ENCODE measurements around the gene EVI2B. TPM values are rescaled to one million over a fixed set of nuclear protein-coding genes. Genes with fewer than 3 reads are reported as not detected.

EVI2B gene
- total RNA-seq, 1 experiment from 2014 or later: 0.20 TPM

DNA sequence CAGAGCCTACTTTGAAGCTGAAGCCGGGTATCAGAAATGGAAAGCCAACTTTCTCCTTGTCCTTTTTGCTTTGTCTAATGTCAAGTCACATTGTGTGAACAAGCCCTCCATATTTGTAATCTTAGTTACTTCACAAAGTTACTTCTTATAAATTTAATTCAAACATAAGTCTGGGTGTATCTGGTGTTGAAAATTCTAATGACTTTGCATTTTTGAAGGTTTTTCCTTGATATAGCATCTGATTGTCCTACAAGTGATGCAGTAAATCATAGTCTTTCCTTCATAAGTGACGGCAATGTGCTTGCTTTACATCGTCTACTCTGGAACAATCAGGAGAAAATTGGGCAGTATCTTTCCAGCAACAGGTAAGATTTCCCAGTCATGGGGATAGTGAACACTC lies 53.7 kb downstream of the EVI2B start:
- Histone ChIP-seq H2AFZ (ENCODE audit: low read depth, low read length, poor library complexity, severe bottlenecking) (no peak overlapping the region), H3K9me3 (ENCODE audit: control insufficient read depth in 1 of 2, insufficient read depth in 1 of 2, low read depth in 1 of 2, low read length in 2 of 2) (no peaks in the 10 kb centered on the region), H3K4me2 (ENCODE audit: low read length) (no peak overlapping the region), H3K36me3 (ENCODE audit: control insufficient read depth in 1 of 2, insufficient read depth in 2 of 2, low read length in 2 of 2) (peaks cover 5 to 12% of the 10 kb centered on the region in 2 experiments; a peak in 2 of 4 replicates), H3K9me2 (ENCODE audit: insufficient read depth) (no peaks in the 10 kb centered on the region), H3K9ac (ENCODE audit: low read length) (no peak overlapping the region), H3K79me2 (ENCODE audit: insufficient read depth, low read length) (no peaks in the 10 kb centered on the region), H4K20me1 (ENCODE audit: insufficient read depth) (no peaks in the 10 kb centered on the region), H3K27me3 (ENCODE audit: insufficient read depth, low read length) (no peaks in the 10 kb centered on the region), H3K27ac (ENCODE audit: low read depth, low read length) (no peak overlapping the region), H3K4me1 (ENCODE audit: control insufficient read depth in 1 of 2, insufficient read depth in 2 of 2, low read length in 2 of 2) (no peaks in the 10 kb centered on the region), H3K4me3 (replicated peaks in 1 of 2; ENCODE audit: low read depth in 1 of 2, low read length in 2 of 2) (no peak overlapping the region)
- BruUV-seq (replicated peaks): no TSS peak
- DNase-seq (ENCODE audit: low read depth, low spot score) (no peak), ATAC-seq (no peak)
- CTCF ChIA-PET: no interaction called here
- RAD21 ChIA-PET (ENCODE audit: low non-redundant PET in 1 of 2, low total read pairs in 2 of 2, uncharacterized antibody in 2 of 2, unreplicated experiment in 2 of 2): no interaction called here
- POLR2A ChIA-PET: no interaction called here
- TF ChIP-seq, protein P1, sequence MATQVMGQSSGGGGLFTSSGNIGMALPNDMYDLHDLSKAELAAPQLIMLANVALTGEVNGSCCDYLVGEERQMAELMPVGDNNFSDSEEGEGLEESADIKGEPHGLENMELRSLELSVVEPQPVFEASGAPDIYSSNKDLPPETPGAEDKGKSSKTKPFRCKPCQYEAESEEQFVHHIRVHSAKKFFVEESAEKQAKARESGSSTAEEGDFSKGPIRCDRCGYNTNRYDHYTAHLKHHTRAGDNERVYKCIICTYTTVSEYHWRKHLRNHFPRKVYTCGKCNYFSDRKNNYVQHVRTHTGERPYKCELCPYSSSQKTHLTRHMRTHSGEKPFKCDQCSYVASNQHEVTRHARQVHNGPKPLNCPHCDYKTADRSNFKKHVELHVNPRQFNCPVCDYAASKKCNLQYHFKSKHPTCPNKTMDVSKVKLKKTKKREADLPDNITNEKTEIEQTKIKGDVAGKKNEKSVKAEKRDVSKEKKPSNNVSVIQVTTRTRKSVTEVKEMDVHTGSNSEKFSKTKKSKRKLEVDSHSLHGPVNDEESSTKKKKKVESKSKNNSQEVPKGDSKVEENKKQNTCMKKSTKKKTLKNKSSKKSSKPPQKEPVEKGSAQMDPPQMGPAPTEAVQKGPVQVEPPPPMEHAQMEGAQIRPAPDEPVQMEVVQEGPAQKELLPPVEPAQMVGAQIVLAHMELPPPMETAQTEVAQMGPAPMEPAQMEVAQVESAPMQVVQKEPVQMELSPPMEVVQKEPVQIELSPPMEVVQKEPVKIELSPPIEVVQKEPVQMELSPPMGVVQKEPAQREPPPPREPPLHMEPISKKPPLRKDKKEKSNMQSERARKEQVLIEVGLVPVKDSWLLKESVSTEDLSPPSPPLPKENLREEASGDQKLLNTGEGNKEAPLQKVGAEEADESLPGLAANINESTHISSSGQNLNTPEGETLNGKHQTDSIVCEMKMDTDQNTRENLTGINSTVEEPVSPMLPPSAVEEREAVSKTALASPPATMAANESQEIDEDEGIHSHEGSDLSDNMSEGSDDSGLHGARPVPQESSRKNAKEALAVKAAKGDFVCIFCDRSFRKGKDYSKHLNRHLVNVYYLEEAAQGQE (IDR thresholded peaks at IDR 0.05; ENCODE audit: low read depth): no peak
- TF ChIP-seq EZH2phosphoT487 (IDR thresholded peaks at IDR 0.05; ENCODE audit: borderline replicate concordance) (no peak), JUND (IDR thresholded peaks at IDR 0.05) (no peak), SRF (IDR thresholded peaks at IDR 0.05; ENCODE audit: low read depth) (no peak)
- TF ChIP-seq, protein P2, sequence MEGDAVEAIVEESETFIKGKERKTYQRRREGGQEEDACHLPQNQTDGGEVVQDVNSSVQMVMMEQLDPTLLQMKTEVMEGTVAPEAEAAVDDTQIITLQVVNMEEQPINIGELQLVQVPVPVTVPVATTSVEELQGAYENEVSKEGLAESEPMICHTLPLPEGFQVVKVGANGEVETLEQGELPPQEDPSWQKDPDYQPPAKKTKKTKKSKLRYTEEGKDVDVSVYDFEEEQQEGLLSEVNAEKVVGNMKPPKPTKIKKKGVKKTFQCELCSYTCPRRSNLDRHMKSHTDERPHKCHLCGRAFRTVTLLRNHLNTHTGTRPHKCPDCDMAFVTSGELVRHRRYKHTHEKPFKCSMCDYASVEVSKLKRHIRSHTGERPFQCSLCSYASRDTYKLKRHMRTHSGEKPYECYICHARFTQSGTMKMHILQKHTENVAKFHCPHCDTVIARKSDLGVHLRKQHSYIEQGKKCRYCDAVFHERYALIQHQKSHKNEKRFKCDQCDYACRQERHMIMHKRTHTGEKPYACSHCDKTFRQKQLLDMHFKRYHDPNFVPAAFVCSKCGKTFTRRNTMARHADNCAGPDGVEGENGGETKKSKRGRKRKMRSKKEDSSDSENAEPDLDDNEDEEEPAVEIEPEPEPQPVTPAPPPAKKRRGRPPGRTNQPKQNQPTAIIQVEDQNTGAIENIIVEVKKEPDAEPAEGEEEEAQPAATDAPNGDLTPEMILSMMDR (IDR thresholded peaks at IDR 0.05 in 2 of 3, conservative IDR thresholded peaks at IDR 0.05 in 1 of 3; ENCODE audit: borderline replicate concordance in 1 of 3, insufficient read depth in 1 of 3, low read depth in 2 of 3, low read length in 2 of 3): no peak
- TF ChIP-seq, protein P3, sequence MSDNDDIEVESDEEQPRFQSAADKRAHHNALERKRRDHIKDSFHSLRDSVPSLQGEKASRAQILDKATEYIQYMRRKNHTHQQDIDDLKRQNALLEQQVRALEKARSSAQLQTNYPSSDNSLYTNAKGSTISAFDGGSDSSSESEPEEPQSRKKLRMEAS (IDR thresholded peaks at IDR 0.05): no peak
- TF ChIP-seq, protein P4, sequence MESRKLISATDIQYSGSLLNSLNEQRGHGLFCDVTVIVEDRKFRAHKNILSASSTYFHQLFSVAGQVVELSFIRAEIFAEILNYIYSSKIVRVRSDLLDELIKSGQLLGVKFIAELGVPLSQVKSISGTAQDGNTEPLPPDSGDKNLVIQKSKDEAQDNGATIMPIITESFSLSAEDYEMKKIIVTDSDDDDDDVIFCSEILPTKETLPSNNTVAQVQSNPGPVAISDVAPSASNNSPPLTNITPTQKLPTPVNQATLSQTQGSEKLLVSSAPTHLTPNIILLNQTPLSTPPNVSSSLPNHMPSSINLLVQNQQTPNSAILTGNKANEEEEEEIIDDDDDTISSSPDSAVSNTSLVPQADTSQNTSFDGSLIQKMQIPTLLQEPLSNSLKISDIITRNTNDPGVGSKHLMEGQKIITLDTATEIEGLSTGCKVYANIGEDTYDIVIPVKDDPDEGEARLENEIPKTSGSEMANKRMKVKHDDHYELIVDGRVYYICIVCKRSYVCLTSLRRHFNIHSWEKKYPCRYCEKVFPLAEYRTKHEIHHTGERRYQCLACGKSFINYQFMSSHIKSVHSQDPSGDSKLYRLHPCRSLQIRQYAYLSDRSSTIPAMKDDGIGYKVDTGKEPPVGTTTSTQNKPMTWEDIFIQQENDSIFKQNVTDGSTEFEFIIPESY (IDR thresholded peaks at IDR 0.05; ENCODE audit: extremely low read depth, insufficient replicate concordance, low read length): no peak
- intact Hi-C loops (cut with micrococcal nuclease): no loop called here
